PC-3 (cell line): ENCODE data around the gene CASP7.
"Not testable (repeated sequence)": the region's sequence is repeated elsewhere in the genome, so short reads cannot be mapped to it uniquely, and the experiment has no call there.

Experiments used
- EZH2 ChIP-seq: fragments of 300-600 bp; sonication (generic); IDR thresholded peaks from one replicate; pipeline ENCODE4 v1.6.1; 2017; ENCODE audit warnings: antibody characterized with exemption, mild to moderate bottlenecking, low read length; ENCODE audit not compliant: unreplicated experiment
- EZH2phosphoT487 ChIP-seq: fragments of 300-600 bp; sonication (generic); IDR thresholded peaks from 2 replicates; pipeline ENCODE4 v1.6.1; 2018; ENCODE audit warnings: mild to moderate bottlenecking, antibody characterized with exemption, low read length, borderline replicate concordance
- TF ChIP-seq, protein P1 (sequence below): fragments of 300-600 bp; sonication (generic); conservative IDR thresholded peaks from 2 replicates; pipeline ENCODE4 v1.5.1; 2017; ENCODE audit warnings: antibody characterized with exemption, low read depth, mild to moderate bottlenecking, low read length

DNA sequence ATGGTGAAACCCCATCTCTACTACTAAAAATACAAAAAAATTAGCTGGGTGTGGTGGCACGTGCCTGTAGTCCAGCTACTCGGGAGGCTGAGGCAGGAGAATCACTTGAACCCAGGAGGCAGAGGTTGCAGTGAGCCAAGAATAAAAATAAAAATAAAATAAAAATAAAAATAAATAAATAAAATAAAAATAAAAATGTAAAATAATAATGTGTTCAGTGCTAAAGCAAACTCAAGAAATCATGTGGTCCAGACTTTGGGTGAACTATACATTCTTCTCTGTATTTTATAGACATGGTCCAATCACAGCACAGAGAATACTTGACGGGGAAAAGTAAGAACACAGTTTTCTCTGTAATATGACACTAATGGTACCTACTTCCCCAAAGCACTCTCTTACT, 27.3 kb upstream of the CASP7 start:
- TF ChIP-seq, protein P1, sequence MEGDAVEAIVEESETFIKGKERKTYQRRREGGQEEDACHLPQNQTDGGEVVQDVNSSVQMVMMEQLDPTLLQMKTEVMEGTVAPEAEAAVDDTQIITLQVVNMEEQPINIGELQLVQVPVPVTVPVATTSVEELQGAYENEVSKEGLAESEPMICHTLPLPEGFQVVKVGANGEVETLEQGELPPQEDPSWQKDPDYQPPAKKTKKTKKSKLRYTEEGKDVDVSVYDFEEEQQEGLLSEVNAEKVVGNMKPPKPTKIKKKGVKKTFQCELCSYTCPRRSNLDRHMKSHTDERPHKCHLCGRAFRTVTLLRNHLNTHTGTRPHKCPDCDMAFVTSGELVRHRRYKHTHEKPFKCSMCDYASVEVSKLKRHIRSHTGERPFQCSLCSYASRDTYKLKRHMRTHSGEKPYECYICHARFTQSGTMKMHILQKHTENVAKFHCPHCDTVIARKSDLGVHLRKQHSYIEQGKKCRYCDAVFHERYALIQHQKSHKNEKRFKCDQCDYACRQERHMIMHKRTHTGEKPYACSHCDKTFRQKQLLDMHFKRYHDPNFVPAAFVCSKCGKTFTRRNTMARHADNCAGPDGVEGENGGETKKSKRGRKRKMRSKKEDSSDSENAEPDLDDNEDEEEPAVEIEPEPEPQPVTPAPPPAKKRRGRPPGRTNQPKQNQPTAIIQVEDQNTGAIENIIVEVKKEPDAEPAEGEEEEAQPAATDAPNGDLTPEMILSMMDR = not testable (repeated sequence)
- not testable (repeated sequence) for TF ChIP-seq EZH2phosphoT487, EZH2
